Activated CD8-positive, alpha-beta memory T cell treated with anti-CD3 and anti-CD28 coated beads, Interleukin-2, amount 50 U/mL, for 24 hours (primary cell): ENCODE results near the gene POMP.
"Not testable (repeated sequence)": the region's sequence is repeated elsewhere in the genome, so short reads cannot be mapped to it uniquely, and the experiment has no call there.

Experiments used
- DNase-seq: peaks from one replicate; pipeline ENCODE4 v3.0.0-alpha.2; 2020; ENCODE audit errors: extremely low read depth

Gene POMP

GRCh38 chr13:28693605-28694491, 34.9 kb downstream of the POMP start:
- not testable (repeated sequence) for DNase-seq

DNA sequence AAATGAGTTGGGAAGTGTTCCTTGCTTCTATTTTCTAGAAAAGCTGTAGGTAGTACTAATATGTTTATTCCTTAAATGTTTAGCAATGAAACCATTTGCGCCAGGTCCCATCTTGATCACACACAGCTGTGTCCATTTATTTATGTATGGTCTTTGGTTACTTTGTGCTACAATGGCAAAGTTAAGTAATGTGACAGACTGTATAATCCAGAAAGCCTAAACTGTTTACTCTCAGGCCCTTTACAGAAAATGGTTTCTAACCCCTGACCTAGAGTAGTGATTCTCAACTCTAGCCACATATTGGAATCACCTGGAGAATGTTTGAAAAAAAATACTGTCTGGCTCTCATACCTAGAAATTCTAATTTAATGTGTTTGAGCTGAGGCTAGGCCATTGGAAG, 38.5 kb downstream of the POMP start:
- DNase-seq: no peak

DNA sequence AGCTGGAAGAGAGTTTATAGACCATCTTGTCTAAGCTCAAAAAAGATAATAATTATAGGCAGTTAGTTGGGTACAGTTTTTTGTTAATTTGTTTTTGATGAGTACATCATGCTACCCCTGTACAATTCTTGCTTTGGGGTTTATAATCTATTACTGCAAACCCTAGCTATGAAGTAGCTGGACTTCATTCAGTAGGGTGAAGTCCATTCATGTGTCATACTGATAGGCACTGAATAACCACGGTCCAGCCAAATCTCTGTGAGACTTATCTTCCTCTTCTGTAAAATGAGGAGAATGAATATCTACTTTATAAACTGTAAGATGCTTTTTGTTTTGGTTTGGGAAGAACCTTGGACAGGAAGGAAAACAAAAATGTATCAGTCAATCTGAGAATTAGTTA, 40.3 kb downstream of the POMP start:
- DNase-seq: no peak

GRCh38 chr13:28704282-28704681, 45.4 kb downstream of the POMP start:
- DNase-seq: no peak

DNA sequence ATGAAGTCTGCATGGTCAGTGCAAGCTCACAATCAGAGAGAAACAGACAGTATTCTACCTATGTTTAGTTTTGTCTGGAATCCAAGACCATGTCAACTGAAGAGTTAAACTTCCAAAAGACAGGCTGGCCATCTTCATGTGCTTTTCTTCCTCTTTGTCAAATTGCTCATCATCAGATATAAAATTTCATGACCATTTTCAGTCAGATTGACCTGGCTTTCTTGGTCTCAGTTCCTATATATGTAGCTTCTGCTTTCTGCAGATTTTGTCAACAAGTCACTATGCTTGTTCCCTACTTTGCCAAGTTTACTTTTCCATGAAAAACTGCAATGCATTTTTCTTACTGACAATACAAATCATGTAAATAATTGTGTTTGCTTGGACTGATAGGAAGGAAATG, 46.0 kb downstream of the POMP start:
- no peak for DNase-seq

DNA sequence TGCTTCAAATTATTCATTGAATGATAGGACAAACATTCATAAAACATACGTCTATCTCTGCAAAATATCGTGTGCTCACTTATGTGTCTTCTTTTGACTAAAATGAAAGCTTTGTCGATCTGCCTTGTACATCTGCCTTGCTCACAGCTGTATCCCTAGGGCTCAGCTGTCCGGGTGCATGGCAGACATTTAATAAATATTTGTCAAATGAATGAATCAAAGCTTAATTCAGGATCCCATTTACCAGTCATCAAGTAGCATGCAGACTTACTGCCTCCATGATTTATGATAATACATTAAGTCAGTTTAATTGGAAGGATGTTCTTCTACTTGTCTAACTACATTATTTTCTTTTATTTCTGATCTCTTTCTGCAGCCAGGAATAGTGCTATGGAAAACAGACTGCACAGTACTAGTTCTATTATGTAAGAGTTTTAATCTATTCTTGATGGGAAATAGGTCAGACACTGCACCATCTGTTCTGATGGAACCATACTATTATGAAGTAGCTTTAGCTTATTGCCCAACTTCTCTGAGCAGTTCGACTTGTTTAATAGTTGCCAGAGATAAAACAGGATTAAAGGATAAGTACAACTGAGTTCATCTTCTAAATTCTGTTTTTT, 46.6 kb downstream of the POMP start:
- no peak for DNase-seq

DNA sequence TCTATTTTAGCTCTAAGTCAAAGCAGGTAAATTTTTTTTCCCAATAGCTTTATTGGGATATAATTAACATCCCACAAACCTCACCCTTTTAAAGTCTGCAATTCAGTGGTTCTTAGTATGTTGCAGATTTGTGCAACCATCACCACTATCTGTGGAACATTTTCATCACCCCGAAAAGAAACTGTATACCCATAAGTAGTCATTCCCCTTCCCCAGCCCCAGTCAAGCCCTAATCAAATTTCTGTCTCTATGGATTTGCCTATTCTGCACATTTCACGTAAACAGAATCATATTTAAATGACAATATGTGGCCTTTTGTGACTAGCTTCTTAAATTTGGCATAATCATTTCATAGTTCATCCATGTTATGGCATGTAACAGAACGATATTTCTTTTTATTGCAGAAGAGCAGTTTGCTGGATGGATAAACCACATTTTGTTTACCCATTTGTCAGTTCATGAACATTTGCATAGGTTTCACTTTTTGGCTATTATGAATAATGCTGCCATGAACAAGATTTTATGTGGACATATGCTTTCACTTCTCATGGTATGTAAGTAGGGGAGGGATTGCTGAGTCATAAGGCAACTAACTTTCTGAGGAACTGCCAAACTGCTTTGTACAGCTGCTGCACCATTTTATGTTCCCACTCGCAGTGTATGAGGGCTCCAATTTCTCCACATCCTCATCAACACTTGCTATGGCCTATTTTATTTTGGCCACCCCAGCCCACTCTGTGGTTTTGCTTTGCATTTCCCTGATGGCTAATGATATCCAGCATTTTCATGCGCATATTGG, 48.9 kb downstream of the POMP start:
- no peak for DNase-seq

DNA sequence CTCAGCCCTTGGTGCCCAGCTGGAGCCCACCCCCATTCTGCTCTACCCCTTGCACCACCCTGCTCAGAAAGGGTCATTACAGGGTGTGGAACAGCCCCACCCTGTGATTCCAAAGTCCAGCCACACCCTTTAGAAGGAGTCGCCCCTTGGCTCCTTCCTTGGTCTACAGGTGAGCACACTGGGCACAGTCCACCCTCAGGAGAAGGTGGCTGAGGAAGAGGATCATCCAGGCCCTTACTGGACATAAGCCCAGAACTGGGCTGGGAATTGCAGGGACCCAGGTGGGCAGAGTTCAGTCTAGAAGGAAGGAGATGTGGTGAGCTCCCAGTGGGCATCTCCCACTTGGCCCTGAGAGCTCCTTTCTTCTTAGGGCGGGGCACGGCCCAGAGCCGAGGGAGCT, 51.2 kb downstream of the POMP start:
- DNase-seq: no peak

DNA sequence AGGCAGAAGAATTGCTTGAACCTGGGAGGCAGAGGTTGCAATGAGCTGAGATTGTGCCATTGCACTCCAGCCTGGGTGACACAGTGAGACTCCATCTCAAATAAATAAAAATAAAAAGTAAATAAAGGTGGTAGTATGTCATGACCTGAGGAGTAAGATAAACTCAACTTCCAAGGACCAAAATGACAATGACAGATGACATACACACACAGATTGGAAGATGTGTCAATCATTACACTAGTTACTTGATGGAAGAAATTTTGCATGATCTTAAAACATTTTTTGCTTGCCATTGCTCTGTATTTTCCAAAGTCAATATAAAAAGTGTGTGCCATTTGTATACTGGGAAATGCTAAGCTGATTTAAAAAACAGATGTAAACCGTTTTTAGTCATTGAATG, 55.7 kb downstream of the POMP start:
- no peak for DNase-seq

DNA sequence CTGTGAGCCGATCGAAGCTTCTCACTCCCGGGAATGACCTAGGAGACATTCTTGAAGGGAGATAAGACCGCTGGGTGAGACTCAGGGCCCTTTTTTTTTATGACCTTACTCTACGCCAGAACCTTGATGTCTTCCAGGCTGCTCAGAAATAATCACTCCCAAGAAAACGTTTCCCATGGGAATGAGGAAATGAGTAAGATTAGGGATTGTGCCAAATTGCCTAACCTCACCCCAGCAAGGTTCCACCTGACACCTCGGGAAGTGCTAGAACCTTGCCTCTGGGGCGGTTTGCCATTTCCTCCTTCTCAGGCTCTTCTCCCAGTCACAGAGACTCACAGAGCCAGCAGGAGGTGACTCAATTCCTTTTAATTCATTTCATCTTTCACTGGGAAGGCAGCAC, 57.6 kb downstream of the POMP start:
- DNase-seq: no peak

- no peak for DNase-seq
These were observed 58.2 kb downstream of the POMP start for GRCh38 chr13:28717170-28717569.

DNA sequence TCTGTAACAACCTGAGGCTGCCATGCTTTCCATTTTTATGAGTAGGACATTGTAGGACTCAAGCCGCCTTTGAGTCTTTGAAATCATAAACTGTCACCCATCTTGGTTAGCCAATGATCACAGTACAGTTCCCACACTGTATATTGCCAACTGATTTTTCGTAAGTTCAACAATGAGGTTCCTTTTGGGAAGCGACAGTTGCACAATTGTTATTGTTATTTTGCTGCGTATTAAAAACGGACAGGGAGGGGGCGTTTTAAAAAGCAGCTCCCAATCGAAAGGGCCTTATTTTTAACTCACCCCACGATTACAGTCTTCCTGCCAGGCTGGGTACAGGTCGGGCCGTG, 59.2 kb downstream of the POMP start:
- DNase-seq: no peak

- peak; percentile 92 for DNase-seq
These were observed 59.8 kb downstream of the POMP start, which contains the start of gene SLC46A3 for GRCh38 chr13:28718543-28719226. SLC46A3 (minus strand) TSS chr13:28718970; CDS start chr13:28717998, 972 bp downstream.

- no peak for DNase-seq
These were observed 60.5 kb downstream of the POMP start for GRCh38 chr13:28719227-28720055.

- DNase-seq: no peak
These were observed 64.9 kb downstream of the POMP start for GRCh38 chr13:28723806-28724205.

DNA sequence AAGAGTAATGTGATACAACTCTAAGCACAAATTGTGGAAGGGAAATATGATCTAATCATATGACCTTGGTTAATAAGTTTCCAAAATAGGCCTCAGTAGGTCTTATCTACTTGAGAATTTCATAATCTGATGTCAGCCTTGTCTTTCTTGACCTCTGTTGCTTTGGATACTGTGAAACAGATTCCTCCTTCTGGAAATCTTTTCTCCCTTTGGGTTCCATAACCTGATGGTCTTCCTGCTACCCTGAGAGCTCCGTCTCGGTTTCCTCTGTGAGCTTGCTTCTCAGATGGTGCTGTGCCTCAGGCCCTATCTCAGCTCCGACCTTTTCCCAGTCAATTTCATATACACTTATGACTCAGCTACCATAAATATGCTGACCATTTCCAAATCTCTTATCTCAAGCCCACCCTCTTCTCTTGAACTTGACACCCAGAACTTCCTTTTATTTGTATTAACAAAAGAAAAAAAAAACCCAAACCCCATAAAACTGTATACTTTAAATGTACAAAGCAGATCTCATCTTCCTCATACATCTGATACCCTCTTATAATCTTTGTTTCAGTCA, 66.2 kb downstream of the POMP start:
- DNase-seq: no peak
